Breast epithelium (tissue), 3 donors: ENCODE data around the gene TOR1A.

ENCODE experiments used
- POLR2A ChIP-seq: fragments of 450-650 bp; IDR thresholded peaks from one replicate; pipeline ENCODE4 v1.6.1; 2016; ENCODE audit warnings: antibody characterized with exemption, mild to moderate bottlenecking, moderate library complexity
- POLR2AphosphoS5 ChIP-seq, 3 donors: sonication (generic); formaldehyde crosslinking; IDR thresholded peaks; one replicate each; pipeline ENCODE4 v1.6.1; 2017; ENCODE audit warnings: antibody characterized with exemption in 3 of 3
- TF ChIP-seq, protein P1 (sequence below), 3 donors: fragments of 450-650 bp; IDR thresholded peaks; one replicate each; pipeline ENCODE4 v1.5.1; 2016 to 2017; ENCODE audit warnings: antibody characterized with exemption in 3 of 3, mild to moderate bottlenecking in 3 of 3, moderate library complexity in 3 of 3

DNA sequence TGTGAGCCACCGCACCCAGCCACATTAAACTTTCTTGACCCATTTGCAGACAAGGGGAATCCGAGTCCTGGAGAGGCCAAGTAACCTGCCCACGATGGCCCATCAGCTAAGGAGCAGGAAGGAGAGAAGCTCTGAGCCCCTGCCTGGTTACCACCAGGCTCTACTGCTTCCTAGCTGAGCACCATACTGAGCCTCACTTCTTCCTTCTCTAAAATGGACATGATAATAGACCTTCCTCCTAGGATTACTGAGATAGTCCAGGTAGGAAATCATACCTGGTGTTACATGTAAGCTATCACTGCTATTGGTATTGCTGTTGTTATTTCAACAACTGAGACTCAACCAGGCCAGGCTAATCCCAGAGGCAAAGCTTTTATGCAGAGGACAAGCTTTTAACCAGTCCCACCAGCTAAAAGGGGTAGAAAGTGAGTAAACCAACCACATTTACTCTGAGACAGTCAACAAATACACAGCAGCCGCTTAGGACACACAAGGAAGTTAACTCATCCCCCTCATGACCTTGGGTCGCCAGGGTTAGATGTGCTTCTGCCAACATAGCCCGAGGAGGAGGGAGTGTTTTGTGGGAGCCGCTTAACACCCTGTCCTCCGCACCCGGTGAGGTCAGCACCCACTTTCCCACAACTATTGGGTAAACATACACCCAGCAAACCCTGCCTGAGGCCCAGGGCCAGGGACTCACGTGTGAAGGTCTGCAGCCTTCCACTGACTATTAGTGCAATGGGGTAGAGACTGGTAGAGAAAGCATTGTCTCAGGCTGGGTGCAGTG, 50.5 kb downstream of the TOR1A start:
- TF ChIP-seq, protein P1, sequence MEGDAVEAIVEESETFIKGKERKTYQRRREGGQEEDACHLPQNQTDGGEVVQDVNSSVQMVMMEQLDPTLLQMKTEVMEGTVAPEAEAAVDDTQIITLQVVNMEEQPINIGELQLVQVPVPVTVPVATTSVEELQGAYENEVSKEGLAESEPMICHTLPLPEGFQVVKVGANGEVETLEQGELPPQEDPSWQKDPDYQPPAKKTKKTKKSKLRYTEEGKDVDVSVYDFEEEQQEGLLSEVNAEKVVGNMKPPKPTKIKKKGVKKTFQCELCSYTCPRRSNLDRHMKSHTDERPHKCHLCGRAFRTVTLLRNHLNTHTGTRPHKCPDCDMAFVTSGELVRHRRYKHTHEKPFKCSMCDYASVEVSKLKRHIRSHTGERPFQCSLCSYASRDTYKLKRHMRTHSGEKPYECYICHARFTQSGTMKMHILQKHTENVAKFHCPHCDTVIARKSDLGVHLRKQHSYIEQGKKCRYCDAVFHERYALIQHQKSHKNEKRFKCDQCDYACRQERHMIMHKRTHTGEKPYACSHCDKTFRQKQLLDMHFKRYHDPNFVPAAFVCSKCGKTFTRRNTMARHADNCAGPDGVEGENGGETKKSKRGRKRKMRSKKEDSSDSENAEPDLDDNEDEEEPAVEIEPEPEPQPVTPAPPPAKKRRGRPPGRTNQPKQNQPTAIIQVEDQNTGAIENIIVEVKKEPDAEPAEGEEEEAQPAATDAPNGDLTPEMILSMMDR (IDR thresholded peaks at IDR 0.05), result no peak
- peak; percentile 37 to 61 (median 42) for TF ChIP-seq POLR2AphosphoS5 (IDR thresholded peaks at IDR 0.05)
- no peak for TF ChIP-seq POLR2A
